ENCODE data around the gene COL25A1. TPM values are rescaled to one million over a fixed set of nuclear protein-coding genes. Genes with fewer than 3 reads are reported as not detected.

COL25A1 gene
- polyA plus RNA-seq, 2 of the 4 experiments (the other 2 are of a cell fraction), result not detected

DNA sequence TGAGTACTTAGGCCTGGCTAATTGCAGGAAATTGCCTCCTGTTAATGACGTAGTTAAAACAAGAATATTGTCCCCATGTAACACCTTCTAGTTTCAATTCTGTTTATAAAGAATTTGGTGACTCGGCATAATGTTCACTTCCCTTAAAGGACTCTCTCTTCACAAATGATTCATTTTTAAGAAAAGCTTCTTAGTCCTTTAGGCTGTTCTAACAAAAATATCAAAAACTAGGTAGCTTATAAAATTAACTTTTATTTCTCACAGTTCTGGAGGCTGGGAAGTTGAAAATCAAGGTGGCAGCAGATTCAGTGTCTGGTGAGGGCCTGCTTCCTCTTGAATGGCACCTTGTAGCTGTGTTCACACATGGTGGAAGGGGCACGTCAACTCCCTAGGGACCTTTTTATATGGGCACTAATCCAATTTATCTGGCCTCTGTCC lies 23.8 kb downstream of the COL25A1 start:
- CTCF ChIA-PET, result no interaction called here
- POLR2A ChIA-PET, result no interaction called here
- Histone ChIP-seq H3K4me1 (no peaks in the 10 kb centered on the region), H3K27ac (no peak overlapping the region), H3K4me3 (no peak overlapping the region), H3K9me3 (no peaks in the 10 kb centered on the region), H3K4me2 (no peak overlapping the region)
- DNase-seq (ENCODE audit: low read depth in 1 of 2, low spot score in 1 of 2), result no peak
- FAIRE-seq, result no peak
- no peak for TF ChIP-seq CBX2 (IDR thresholded peaks at IDR 0.05; ENCODE audit: borderline replicate concordance, low read depth)
- TF ChIP-seq MAFK (IDR thresholded peaks at IDR 0.05; ENCODE audit: partially characterized antibody), result peak; percentile 71
- 45% methylated on average over 3 of the region's 3 CpGs for WGBS (ENCODE audit: missing lambda C conversion rate)
- no peak for ATAC-seq

GRCh38 chr4:109276482-109277095 lies 25.9 kb downstream of the COL25A1 start:
- Histone ChIP-seq H3K27ac (no peak overlapping the region), H3K4me2 (no peak overlapping the region), H3K4me1 (no peaks in the 10 kb centered on the region), H3K4me3 (no peak overlapping the region), H3K9me3 (no peaks in the 10 kb centered on the region)
- TF ChIP-seq, protein P1, sequence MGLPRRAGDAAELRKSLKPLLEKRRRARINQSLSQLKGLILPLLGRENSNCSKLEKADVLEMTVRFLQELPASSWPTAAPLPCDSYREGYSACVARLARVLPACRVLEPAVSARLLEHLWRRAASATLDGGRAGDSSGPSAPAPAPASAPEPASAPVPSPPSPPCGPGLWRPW (IDR thresholded peaks at IDR 0.05), result no peak
- TF ChIP-seq HOXA7 (CRISPR knock-in tag; IDR thresholded peaks at IDR 0.05) (no peak), RFX5 (IDR thresholded peaks at IDR 0.05) (no peak), RARB (CRISPR knock-in tag; IDR thresholded peaks at IDR 0.05) (no peak), NPAS2 (CRISPR knock-in tag; IDR thresholded peaks at IDR 0.05; ENCODE audit: borderline replicate concordance) (no peak), CHD2 (IDR thresholded peaks at IDR 0.05; ENCODE audit: low read length, partially characterized antibody) (no peak), HOXB13 (CRISPR knock-in tag; IDR thresholded peaks at IDR 0.05; ENCODE audit: low read depth) (no peak), NR3C1 (IDR thresholded peaks at IDR 0.05) (no peak), FOSB (CRISPR knock-in tag; IDR thresholded peaks at IDR 0.05) (no peak), BHLHE40 (IDR thresholded peaks at IDR 0.05; ENCODE audit: low read depth, low read length) (no peak)
- TF ChIP-seq, protein P2, sequence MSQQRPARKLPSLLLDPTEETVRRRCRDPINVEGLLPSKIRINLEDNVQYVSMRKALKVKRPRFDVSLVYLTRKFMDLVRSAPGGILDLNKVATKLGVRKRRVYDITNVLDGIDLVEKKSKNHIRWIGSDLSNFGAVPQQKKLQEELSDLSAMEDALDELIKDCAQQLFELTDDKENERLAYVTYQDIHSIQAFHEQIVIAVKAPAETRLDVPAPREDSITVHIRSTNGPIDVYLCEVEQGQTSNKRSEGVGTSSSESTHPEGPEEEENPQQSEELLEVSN (IDR thresholded peaks at IDR 0.05; ENCODE audit: borderline replicate concordance, low read depth), result no peak
- TF ChIP-seq, protein P3, sequence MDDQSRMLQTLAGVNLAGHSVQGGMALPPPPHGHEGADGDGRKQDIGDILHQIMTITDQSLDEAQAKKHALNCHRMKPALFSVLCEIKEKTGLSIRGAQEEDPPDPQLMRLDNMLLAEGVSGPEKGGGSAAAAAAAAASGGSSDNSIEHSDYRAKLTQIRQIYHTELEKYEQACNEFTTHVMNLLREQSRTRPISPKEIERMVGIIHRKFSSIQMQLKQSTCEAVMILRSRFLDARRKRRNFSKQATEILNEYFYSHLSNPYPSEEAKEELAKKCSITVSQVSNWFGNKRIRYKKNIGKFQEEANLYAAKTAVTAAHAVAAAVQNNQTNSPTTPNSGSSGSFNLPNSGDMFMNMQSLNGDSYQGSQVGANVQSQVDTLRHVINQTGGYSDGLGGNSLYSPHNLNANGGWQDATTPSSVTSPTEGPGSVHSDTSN (IDR thresholded peaks at IDR 0.05), result no peak
- ChIA-PET POLR2A (no interaction called here), CTCF (no interaction called here)
- no peak for ATAC-seq
- WGBS (ENCODE audit: missing lambda C conversion rate), result 20% methylated on average over 5 of the region's 5 CpGs
- no peak for DNase-seq (ENCODE audit: low read depth in 1 of 2, low spot score in 1 of 2)
- no peak for FAIRE-seq

DNA sequence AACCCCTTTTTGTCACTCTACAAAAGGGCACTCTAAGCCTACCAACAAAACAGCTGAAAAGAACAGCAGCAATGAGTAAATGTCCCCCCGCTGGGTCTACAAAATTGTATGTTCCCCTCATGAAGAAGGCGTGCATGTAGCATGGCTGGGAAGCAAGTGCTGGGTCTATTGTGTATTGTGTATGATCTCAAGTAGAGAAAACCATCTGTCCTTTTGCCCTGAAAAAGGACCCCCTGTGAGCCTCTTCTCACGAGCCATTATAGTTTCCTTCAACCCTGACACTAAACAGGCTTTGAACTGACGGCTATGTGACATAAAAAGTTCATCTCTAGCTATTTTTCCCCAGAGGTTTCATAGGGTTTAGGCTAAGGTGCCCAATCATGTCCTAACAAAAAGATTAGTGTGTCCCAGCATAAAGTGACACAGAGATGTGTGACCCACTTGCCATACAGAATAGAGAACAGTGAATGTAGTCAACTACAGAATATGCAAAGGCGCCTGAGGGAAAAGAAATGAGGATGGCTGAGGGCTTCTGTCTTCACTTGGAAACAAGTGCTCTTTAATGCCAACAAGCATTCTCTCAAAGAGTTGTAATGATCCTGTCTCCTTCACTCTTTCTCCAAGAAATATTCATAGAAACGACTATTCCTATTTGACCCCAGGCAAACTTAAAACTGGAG lies 27.3 kb downstream of the COL25A1 start:
- ChIA-PET CTCF (no interaction called here), POLR2A (no interaction called here)
- Histone ChIP-seq H3K4me2 (no peak overlapping the region), H3K4me3 (no peak overlapping the region), H3K4me1 (no peaks in the 10 kb centered on the region), H3K9me3 (no peaks in the 10 kb centered on the region), H3K27ac (no peak overlapping the region)
- TF ChIP-seq, protein P2 (IDR thresholded peaks at IDR 0.05; ENCODE audit: borderline replicate concordance, low read depth), result no peak
- WGBS (ENCODE audit: missing lambda C conversion rate), result 17% methylated on average over 6 of the region's 6 CpGs
- no peak for ATAC-seq
- FAIRE-seq, result no peak
- DNase-seq (ENCODE audit: low read depth in 1 of 2, low spot score in 1 of 2), result no peak

DNA sequence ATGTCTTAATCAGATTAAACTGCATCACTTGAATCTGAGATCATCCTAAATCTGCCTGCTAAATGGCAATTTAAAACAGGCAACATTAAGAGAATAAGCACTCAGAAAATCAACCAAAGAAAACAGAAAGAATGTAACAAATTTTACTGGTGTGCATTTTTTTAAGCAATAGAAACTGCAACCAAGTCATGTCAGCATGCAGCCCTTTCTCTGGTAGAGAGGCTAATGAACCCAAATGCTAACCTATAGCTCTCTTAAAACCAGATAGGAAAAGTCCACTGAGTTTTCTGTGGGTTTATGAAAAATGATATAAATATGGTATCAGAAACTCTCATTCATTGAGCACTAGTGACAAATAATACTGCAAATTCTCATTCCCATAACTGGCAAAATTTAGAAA lies 35.6 kb downstream of the COL25A1 start:
- ChIA-PET CTCF (no interaction called here), POLR2A (no interaction called here)
- no peaks in the 10 kb centered on the region for H3K9me3 ChIP-seq
- no peak overlapping the region for H3K4me3 ChIP-seq
- FAIRE-seq (no peak), DNase-seq (ENCODE audit: low read depth in 1 of 2, low spot score in 1 of 2) (no peak), ATAC-seq (no peak)
- H3K4me1 ChIP-seq, result no peaks in the 10 kb centered on the region
- H3K27ac ChIP-seq, result no peak overlapping the region
- no peak overlapping the region for H3K4me2 ChIP-seq
- TF ChIP-seq MYC (IDR thresholded peaks at IDR 0.05; ENCODE audit: borderline replicate concordance, low read length) (no peak), POLR2AphosphoS2 (conservative IDR thresholded peaks at IDR 0.05; ENCODE audit: low read length) (no peak), ZC3H11A (IDR thresholded peaks at IDR 0.05) (no peak), ZFP36 (IDR thresholded peaks at IDR 0.05; ENCODE audit: borderline replicate concordance, partially characterized antibody) (no peak), ZNF302 (CRISPR knock-in tag; IDR thresholded peaks at IDR 0.05) (no peak), HOXB13 (CRISPR knock-in tag; IDR thresholded peaks at IDR 0.05; ENCODE audit: low read depth) (no peak), JUNB (IDR thresholded peaks at IDR 0.05) (no peak), MAZ (IDR thresholded peaks at IDR 0.05; ENCODE audit: borderline replicate concordance, low read depth, low read length) (no peak), ESRRA (IDR thresholded peaks at IDR 0.05; ENCODE audit: borderline replicate concordance, low read length) (no peak)
- TF ChIP-seq, protein P4, sequence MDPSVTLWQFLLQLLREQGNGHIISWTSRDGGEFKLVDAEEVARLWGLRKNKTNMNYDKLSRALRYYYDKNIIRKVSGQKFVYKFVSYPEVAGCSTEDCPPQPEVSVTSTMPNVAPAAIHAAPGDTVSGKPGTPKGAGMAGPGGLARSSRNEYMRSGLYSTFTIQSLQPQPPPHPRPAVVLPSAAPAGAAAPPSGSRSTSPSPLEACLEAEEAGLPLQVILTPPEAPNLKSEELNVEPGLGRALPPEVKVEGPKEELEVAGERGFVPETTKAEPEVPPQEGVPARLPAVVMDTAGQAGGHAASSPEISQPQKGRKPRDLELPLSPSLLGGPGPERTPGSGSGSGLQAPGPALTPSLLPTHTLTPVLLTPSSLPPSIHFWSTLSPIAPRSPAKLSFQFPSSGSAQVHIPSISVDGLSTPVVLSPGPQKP (IDR thresholded peaks at IDR 0.05; ENCODE audit: low read depth, low read length), result no peak
- TF ChIP-seq, protein P2 (IDR thresholded peaks at IDR 0.05; ENCODE audit: borderline replicate concordance, low read depth), result no peak
